ENCODE data around the gene DOK1.

DOK1 gene

DNA sequence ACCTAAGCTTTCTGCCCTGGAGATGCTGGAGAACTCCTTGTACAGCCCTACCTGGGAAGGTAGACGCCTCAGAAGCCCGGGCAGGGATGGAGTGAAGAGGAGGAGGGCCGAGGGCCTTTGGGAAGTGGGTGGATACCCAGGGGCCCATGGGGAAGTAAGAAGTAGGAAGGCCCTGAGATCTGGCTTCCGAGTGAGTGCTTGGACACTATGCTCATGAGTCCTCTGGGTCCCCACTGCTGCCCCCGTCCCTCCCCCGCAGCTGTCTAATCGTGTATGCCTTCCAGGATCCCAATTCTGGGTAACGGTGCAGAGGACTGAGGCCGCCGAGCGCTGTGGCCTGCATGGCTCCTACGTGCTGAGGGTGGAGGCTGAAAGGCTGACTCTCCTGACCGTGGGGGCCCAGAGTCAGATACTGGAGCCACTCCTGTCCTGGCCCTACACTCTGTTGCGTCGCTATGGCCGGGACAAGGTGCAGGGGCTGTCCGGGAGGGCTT lies 1.1 kb downstream of the DOK1 start:
- H3K4ac ChIP-seq (ENCODE audit: low read depth in 1 of 2, low read length in 2 of 2), result no peak overlapping the region
- H3K14ac ChIP-seq (ENCODE audit: low read length in 2 of 2), result no peak overlapping the region
- no peak overlapping the region for H4K8ac ChIP-seq (ENCODE audit: low read length)
- H3K36me3 ChIP-seq (ENCODE audit: control insufficient read depth in 1 of 2, insufficient read depth in 2 of 2, low read depth in 1 of 2, low read length in 2 of 2), result peaks cover 13 to 22% of the 10 kb centered on the region in 2 experiments
- no peak overlapping the region for H2BK5ac ChIP-seq (ENCODE audit: low read depth, low read length, poor library complexity, severe bottlenecking)
- peaks cover 22% of the 10 kb centered on the region for H3K79me1 ChIP-seq (replicated peaks; ENCODE audit: low read length, poor library complexity, severe bottlenecking)
- WGBS, result 70% methylated on average over 17 of the region's 17 CpGs
- H3K27ac ChIP-seq (ENCODE audit: low read length, poor library complexity, severe bottlenecking), result no peak overlapping the region
- H3K9ac ChIP-seq (ENCODE audit: low read length), result peak overlapping the region; percentile 93
- H2AK5ac ChIP-seq (ENCODE audit: low read length, severe bottlenecking), result no peak overlapping the region
- H3K9me3 ChIP-seq (ENCODE audit: control insufficient read depth, low read length), result no peaks in the 10 kb centered on the region
- H2AFZ ChIP-seq (ENCODE audit: low read depth, low read length), result no peak overlapping the region
- peak overlapping the region; percentile 66 to 99 for H3K4me3 ChIP-seq (ENCODE audit: insufficient read depth in 1 of 2, low read depth in 1 of 2, low read length in 2 of 2)
- H2BK120ac ChIP-seq (ENCODE audit: low read depth, low read length), result no peak overlapping the region
- no peak overlapping the region for H3K23ac ChIP-seq (ENCODE audit: low read length in 2 of 2)
- H2BK12ac ChIP-seq (ENCODE audit: low read length in 2 of 2), result no peak overlapping the region
- H4K91ac ChIP-seq (ENCODE audit: low read length), result no peak overlapping the region
- H3K27me3 ChIP-seq (ENCODE audit: control insufficient read depth in 1 of 2, insufficient read depth in 1 of 2, low read length in 2 of 2), result no peaks in the 10 kb centered on the region
- no peak for DNase-seq
- peak overlapping the region; percentile 82 for H3K4me2 ChIP-seq (ENCODE audit: low read length, poor library complexity, severe bottlenecking)
- no peak overlapping the region for H3K18ac ChIP-seq (ENCODE audit: low read depth in 1 of 2, low read length in 2 of 2)
- H3K4me1 ChIP-seq (ENCODE audit: control insufficient read depth, insufficient read depth, low read depth, low read length), result peaks cover 24% of the 10 kb centered on the region
- no peak overlapping the region for H2BK15ac ChIP-seq (ENCODE audit: low read depth, poor library complexity, severe bottlenecking)

DNA sequence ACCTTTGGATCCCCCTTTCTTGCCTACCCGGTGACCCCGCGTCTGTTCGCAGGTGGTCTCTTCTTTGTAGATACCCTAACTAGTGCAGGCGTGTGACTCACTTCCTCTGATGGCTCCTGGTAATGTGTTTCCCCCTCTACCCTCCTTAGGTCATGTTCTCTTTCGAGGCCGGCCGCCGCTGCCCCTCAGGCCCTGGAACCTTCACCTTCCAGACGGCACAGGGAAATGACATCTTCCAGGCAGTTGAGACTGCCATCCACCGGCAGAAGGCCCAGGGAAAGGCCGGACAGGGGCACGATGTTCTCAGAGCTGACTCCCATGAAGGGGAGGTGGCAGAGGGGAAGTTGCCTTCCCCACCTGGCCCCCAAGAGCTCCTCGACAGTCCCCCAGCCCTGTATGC lies 1.6 kb downstream of the DOK1 start:
- peak overlapping the region in 1 of 2 experiments; percentile 99 for H3K4me3 ChIP-seq (ENCODE audit: insufficient read depth in 1 of 2, low read depth in 1 of 2, low read length in 2 of 2)
- H2BK12ac ChIP-seq (ENCODE audit: low read length in 2 of 2), result no peak overlapping the region
- no peak overlapping the region for H3K14ac ChIP-seq (ENCODE audit: low read length in 2 of 2)
- H2BK120ac ChIP-seq (ENCODE audit: low read depth, low read length), result no peak overlapping the region
- no peak overlapping the region for H2BK15ac ChIP-seq (ENCODE audit: low read depth, poor library complexity, severe bottlenecking)
- H3K27ac ChIP-seq (ENCODE audit: low read length, poor library complexity, severe bottlenecking), result no peak overlapping the region
- DNase-seq, result no peak
- no peak overlapping the region for H2AK5ac ChIP-seq (ENCODE audit: low read length, severe bottlenecking)
- H2AFZ ChIP-seq (ENCODE audit: low read depth, low read length), result no peak overlapping the region
- H3K9me3 ChIP-seq (ENCODE audit: control insufficient read depth, low read length), result no peaks in the 10 kb centered on the region
- no peak overlapping the region for H3K18ac ChIP-seq (ENCODE audit: low read depth in 1 of 2, low read length in 2 of 2)
- H3K23ac ChIP-seq (ENCODE audit: low read length in 2 of 2), result no peak overlapping the region
- WGBS, result 84% methylated on average over 14 of the region's 14 CpGs
- no peak overlapping the region for H4K91ac ChIP-seq (ENCODE audit: low read length)
- peaks cover 13 to 22% of the 10 kb centered on the region in 2 experiments for H3K36me3 ChIP-seq (ENCODE audit: control insufficient read depth in 1 of 2, insufficient read depth in 2 of 2, low read depth in 1 of 2, low read length in 2 of 2)
- no peak overlapping the region for H3K9ac ChIP-seq (ENCODE audit: low read length)
- H3K79me1 ChIP-seq (replicated peaks; ENCODE audit: low read length, poor library complexity, severe bottlenecking), result peaks cover 22% of the 10 kb centered on the region
- H2BK5ac ChIP-seq (ENCODE audit: low read depth, low read length, poor library complexity, severe bottlenecking), result no peak overlapping the region
- peaks cover 25% of the 10 kb centered on the region for H3K4me1 ChIP-seq (ENCODE audit: control insufficient read depth, insufficient read depth, low read depth, low read length)
- H3K27me3 ChIP-seq (ENCODE audit: control insufficient read depth in 1 of 2, insufficient read depth in 1 of 2, low read length in 2 of 2), result no peaks in the 10 kb centered on the region
- no peak overlapping the region for H3K4me2 ChIP-seq (ENCODE audit: low read length, poor library complexity, severe bottlenecking)
- H4K8ac ChIP-seq (ENCODE audit: low read length), result peak overlapping the region; percentile 50
- H3K4ac ChIP-seq (ENCODE audit: low read depth in 1 of 2, low read length in 2 of 2), result no peak overlapping the region

DNA sequence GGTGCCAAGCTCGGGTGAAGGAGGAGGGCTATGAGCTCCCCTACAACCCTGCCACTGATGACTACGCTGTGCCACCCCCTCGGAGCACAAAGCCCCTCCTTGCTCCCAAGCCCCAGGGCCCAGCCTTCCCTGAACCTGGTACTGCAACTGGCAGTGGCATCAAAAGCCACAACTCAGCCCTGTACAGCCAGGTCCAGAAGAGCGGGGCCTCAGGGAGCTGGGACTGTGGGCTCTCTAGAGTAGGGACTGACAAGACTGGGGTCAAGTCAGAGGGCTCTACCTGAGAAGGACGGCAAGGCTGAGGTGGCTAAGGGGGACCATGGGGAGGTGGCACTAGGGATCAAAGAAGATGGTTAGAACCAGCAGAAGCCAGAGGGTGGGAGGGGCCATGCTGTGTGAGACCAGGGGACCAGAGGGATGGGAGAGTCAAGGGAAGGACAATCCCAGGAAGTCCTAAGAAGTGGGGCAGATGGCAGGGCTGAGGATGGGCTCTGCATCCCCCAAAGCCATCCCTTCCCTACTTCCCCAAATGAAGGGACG lies 2.4 kb downstream of the DOK1 start:
- Histone ChIP-seq H3K36me3 (ENCODE audit: control insufficient read depth in 1 of 2, insufficient read depth in 2 of 2, low read depth in 1 of 2, low read length in 2 of 2) (peaks cover 13 to 22% of the 10 kb centered on the region in 2 experiments), H2BK12ac (ENCODE audit: low read length in 2 of 2) (no peak overlapping the region), H3K9me3 (ENCODE audit: control insufficient read depth, low read length) (no peaks in the 10 kb centered on the region), H3K4me2 (ENCODE audit: low read length, poor library complexity, severe bottlenecking) (no peak overlapping the region), H3K27ac (ENCODE audit: low read length, poor library complexity, severe bottlenecking) (no peak overlapping the region), H4K91ac (ENCODE audit: low read length) (no peak overlapping the region), H2AK5ac (ENCODE audit: low read length, severe bottlenecking) (no peak overlapping the region), H4K8ac (ENCODE audit: low read length) (no peak overlapping the region), H3K9ac (ENCODE audit: low read length) (no peak overlapping the region), H3K4ac (ENCODE audit: low read depth in 1 of 2, low read length in 2 of 2) (no peak overlapping the region), H3K4me1 (ENCODE audit: control insufficient read depth, insufficient read depth, low read depth, low read length) (peaks cover 25% of the 10 kb centered on the region), H3K14ac (ENCODE audit: low read length in 2 of 2) (no peak overlapping the region), H3K79me1 (replicated peaks; ENCODE audit: low read length, poor library complexity, severe bottlenecking) (peaks cover 22% of the 10 kb centered on the region), H2BK120ac (ENCODE audit: low read depth, low read length) (no peak overlapping the region), H3K23ac (ENCODE audit: low read length in 2 of 2) (no peak overlapping the region), H3K4me3 (ENCODE audit: insufficient read depth in 1 of 2, low read depth in 1 of 2, low read length in 2 of 2) (no peak overlapping the region), H3K18ac (ENCODE audit: low read depth in 1 of 2, low read length in 2 of 2) (no peak overlapping the region), H2BK5ac (ENCODE audit: low read depth, low read length, poor library complexity, severe bottlenecking) (no peak overlapping the region), H3K27me3 (ENCODE audit: control insufficient read depth in 1 of 2, insufficient read depth in 1 of 2, low read length in 2 of 2) (no peaks in the 10 kb centered on the region), H2BK15ac (ENCODE audit: low read depth, poor library complexity, severe bottlenecking) (no peak overlapping the region), H2AFZ (ENCODE audit: low read depth, low read length) (no peak overlapping the region)
- no peak for DNase-seq
- WGBS, result 95% methylated on average over 3 of the region's 6 CpGs

DNA sequence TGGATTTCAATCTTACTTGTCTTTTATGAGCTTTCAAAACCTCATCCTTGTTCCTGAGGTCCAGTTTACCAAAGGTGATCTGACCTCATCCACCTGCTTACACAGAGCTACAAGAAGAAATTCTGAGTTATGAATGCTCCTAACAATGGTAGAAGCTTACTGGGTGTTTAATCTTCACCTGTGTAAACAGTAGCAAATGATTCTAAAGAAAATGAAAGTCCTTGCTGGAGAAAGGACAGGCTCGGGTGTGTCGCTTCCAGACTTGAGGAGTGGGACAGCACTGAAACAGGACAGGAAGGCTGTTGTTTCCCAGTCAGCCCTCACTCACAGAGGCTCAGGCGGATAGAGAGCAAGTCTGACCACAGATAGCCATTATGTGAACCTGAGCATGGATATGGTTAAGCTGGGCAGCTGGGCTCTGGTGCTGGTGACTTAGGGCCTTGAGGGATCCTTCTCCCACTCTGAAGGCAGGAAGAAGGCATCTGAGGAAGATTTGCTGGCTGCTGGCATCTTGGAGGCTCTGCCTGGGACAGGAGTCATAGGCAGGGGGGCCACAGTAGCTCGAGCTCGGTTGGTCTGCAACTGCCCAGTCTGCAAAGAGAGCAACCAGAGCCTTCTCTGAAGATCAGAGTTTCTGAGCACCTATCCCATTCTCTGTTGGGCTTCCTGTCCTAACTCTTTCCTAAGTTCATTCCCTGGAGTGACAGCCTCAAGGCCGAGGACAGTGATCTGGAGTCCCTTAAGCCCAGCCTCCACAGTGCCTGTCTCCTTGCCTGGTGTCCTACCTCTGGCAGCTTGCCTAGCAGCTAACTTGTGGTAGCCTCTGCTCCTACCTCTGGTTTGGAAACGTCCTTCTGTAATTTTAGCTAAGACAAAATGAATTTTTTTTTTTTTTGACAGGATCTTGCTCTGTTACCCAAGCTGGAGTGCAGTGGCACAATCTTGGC lies 4.0 kb downstream of the DOK1 start:
- H3K4ac ChIP-seq (ENCODE audit: low read depth in 1 of 2, low read length in 2 of 2), result no peak overlapping the region
- H2BK15ac ChIP-seq (ENCODE audit: low read depth, poor library complexity, severe bottlenecking), result no peak overlapping the region
- H3K14ac ChIP-seq (ENCODE audit: low read length in 2 of 2), result no peak overlapping the region
- 92% methylated on average over 7 of the region's 7 CpGs for WGBS
- no peak overlapping the region for H3K23ac ChIP-seq (ENCODE audit: low read length in 2 of 2)
- H3K4me1 ChIP-seq (ENCODE audit: control insufficient read depth, insufficient read depth, low read depth, low read length), result peaks cover 17% of the 10 kb centered on the region
- no peaks in the 10 kb centered on the region for H3K27me3 ChIP-seq (ENCODE audit: control insufficient read depth in 1 of 2, insufficient read depth in 1 of 2, low read length in 2 of 2)
- DNase-seq, result no peak
- H3K4me2 ChIP-seq (ENCODE audit: low read length, poor library complexity, severe bottlenecking), result no peak overlapping the region
- H4K8ac ChIP-seq (ENCODE audit: low read length), result no peak overlapping the region
- H2BK12ac ChIP-seq (ENCODE audit: low read length in 2 of 2), result no peak overlapping the region
- no peak overlapping the region for H2AFZ ChIP-seq (ENCODE audit: low read depth, low read length)
- no peak overlapping the region for H3K4me3 ChIP-seq (ENCODE audit: insufficient read depth in 1 of 2, low read depth in 1 of 2, low read length in 2 of 2)
- H3K9me3 ChIP-seq (ENCODE audit: control insufficient read depth, low read length), result no peaks in the 10 kb centered on the region
- no peak overlapping the region for H3K18ac ChIP-seq (ENCODE audit: low read depth in 1 of 2, low read length in 2 of 2)
- H2BK5ac ChIP-seq (ENCODE audit: low read depth, low read length, poor library complexity, severe bottlenecking), result no peak overlapping the region
- H3K9ac ChIP-seq (ENCODE audit: low read length), result no peak overlapping the region
- peaks cover 19% of the 10 kb centered on the region for H3K79me1 ChIP-seq (replicated peaks; ENCODE audit: low read length, poor library complexity, severe bottlenecking)
- H2AK5ac ChIP-seq (ENCODE audit: low read length, severe bottlenecking), result no peak overlapping the region
- no peak overlapping the region for H4K91ac ChIP-seq (ENCODE audit: low read length)
- H3K36me3 ChIP-seq (ENCODE audit: control insufficient read depth in 1 of 2, insufficient read depth in 2 of 2, low read depth in 1 of 2, low read length in 2 of 2), result peaks cover 13 to 22% of the 10 kb centered on the region in 2 experiments
- H2BK120ac ChIP-seq (ENCODE audit: low read depth, low read length), result no peak overlapping the region
- no peak overlapping the region for H3K27ac ChIP-seq (ENCODE audit: low read length, poor library complexity, severe bottlenecking)

Data from mesenchymal stem cell (in vitro differentiated cells and primary cell).